Measurements from ENCODE around the gene ASMT. TPM values are rescaled to one million over a fixed set of nuclear protein-coding genes. Genes with fewer than 3 reads are reported as not detected.

The ASMT gene
- total RNA-seq, 4 donors from 2014 or later, result not detected

DNA sequence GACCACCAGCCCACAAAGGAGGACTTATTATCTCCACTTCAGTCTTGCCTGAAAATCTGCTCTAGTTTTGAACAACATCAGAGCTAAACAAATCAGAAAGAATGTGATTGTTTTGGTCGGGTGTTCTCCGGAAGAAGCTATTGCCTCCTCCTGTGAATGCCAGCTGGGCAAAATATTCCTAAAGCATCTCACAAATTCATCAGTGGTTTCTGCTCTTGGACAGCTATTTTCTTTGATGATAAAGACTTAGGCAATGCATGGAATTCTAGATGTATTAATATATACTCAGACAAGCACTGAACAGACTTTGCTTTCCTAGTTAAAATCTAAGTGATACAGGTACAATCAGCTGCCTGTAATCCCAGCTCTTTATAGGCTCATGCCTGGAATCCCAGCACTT lies 71.8 kb downstream of the ASMT start:
- TF ChIP-seq POLR2A (IDR thresholded peaks at IDR 0.05) (no peak), CTCF (IDR thresholded peaks at IDR 0.05) (no peak)
- 40 to 50% methylated on average over 2 of the region's 2 CpGs for WGBS, 2 donors
- intact Hi-C loops (cut with DNase I; ENCODE audit: low total_unique reads), result no loop called here
- no peak overlapping the region for H3K4me3 ChIP-seq (ENCODE audit: low read depth, poor library complexity, severe bottlenecking)
- DNase-seq (ENCODE audit: low spot score in 2 of 2), result no peak

Other genes starting within 250 kb of the ASMT start
- 100 to 1,000 TPM; 187 to 282 (median 260) TPM for gene SLC25A6, start 222.9 kb upstream of the ASMT start, total RNA-seq
- gene ASMTL, start 162.2 kb upstream of the ASMT start, total RNA-seq, result 10 to 100 TPM; 24.8 to 35.9 (median 30.1) TPM
- under 1 TPM; 0.08 to 0.81 (median 0.48) TPM for gene P2RY8, start 77.9 kb upstream of the ASMT start, total RNA-seq
- gene AKAP17A, start 23.5 kb upstream of the ASMT start, total RNA-seq, result 10 to 100 TPM; 34.3 to 67.2 (median 37.8) TPM

Measured in lower leg skin (tissue), 4 donors.